Activated T-helper 1 cell treated with anti-CD3 and anti-CD28 coated beads, Interleukin-2, amount 50 U/mL, for 16 hours (primary cell): ENCODE data around the gene LOXHD1.

Experiments used
- DNase-seq, 2 donors: peaks; one replicate each; pipeline ENCODE4 v3.0.0-alpha.2; 2020; ENCODE audit warnings: low read depth in 1 of 2, low spot score in 1 of 2

LOXHD1 gene

GRCh38 chr18:46480226-46480625 lies 176.8 kb downstream of the LOXHD1 start:
- DNase-seq: no peak

GRCh38 chr18:46478796-46479195 lies 178.2 kb downstream of the LOXHD1 start:
- DNase-seq: no peak

DNA sequence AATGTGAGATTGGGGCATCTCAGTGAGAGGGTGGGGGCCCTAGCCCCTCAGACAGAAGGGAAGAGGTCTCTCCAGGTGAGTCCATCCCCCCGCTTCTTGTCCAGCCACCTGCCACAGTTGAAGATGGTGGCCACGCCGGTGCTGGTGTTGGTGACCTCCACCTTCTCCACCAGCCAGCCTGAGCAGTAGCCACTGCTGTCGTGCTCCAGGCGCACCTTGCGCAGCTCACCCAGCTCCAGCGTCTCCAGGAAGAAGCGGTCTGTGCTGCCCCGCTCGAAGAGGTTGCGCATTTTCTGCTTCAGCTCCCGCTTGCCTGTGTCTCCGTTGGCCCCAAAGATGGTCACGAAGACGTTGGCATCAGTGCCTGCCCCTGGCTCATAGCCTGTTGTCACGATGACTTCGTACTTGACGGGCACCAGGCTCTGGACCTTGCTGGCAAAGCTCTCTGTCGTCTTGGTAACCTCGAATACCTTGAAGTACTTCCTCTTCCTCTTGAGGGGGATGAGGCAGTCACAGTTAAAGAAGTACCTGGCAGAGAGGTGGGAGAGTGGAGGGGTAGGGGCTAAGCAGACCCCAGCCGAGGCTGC lies 179.5 kb downstream of the LOXHD1 start:
- no peak for DNase-seq

GRCh38 chr18:46475390-46475752 lies 181.6 kb downstream of the LOXHD1 start:
- no peak for DNase-seq

GRCh38 chr18:46474487-46475389 lies 182.3 kb downstream of the LOXHD1 start:
- no peak for DNase-seq

DNA sequence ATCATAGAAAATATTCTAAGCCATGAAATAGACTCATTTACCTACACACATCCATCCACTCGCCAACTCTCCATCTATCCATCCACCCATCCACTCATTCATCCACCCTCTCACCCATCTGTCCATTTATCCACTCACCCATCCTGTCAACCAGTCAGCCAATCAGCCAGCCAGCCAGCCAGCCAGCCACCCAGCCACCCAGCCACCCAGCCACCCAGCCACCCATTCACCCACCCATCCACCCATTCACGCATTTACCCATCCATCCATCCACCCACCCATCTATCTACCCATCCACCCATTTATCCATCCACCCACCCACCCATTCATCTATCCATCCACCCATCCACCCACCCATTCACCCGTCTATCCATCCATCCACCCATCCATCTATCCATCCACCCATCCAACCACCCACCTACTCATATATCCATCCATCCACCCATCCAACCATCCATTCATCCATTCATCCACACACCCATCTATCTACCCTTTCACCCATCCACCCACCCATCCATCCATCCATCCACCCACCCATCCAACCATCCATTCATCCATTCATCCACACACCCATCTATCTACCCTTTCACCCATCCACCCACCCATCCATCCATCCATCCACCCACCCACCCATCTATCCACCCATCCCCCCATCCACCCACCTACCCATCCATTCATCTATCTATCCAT lies 185.1 kb downstream of the LOXHD1 start:
- DNase-seq: no peak

DNA sequence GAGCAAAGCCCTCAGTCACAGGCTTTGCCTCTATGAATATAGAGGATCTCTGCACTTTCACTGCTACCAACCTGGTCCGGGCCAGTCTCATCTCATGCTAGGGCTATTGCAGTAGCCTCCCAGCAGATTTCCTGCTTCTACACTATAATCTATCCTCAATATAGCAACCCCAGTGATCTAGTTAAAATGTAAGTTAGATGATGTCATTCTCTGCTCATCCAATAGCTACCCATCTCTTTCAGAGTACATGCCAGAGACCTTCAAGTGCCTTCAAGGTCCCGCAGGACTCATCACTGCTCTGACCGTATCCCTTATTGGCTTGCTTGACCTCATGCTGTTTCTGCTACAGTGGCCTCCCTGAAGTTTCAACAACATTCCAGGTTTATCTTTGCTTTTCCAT lies 186.3 kb downstream of the LOXHD1 start:
- DNase-seq: no peak

DNA sequence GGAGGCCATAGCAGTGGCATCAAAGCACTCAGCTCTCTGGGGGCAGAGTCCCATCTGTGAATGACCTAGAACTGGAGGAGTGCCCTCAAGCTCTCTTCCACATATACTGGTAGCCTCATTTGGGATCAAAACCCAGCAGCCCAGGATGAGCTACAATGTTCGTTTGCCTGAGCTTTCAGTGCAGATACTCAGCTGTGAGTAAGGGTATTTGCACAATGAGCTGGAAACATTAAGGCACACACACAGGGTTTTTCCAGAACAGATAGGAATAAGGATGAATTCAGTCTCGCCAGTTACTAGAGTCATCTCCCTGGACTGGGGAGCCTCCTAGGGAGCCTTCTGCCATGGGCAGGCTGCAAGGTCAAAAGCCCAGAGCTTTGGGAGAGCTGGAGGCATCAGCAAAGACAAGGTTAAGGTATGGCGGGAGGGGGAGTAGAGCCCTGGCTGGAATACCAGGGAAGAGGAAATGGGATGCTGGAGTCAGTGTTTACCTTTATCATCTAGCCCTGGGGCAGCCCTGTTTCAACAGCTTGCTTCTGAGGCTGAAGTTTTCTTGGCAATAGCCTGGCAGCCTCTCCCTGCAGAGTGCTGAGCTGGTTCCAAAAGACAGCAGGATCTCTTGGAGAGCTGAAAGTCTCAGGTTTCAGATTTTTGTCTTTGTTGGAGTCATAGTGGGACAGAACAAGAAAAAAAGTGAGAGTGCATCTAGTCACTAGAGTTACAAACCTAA lies 187.7 kb downstream of the LOXHD1 start:
- DNase-seq: no peak

DNA sequence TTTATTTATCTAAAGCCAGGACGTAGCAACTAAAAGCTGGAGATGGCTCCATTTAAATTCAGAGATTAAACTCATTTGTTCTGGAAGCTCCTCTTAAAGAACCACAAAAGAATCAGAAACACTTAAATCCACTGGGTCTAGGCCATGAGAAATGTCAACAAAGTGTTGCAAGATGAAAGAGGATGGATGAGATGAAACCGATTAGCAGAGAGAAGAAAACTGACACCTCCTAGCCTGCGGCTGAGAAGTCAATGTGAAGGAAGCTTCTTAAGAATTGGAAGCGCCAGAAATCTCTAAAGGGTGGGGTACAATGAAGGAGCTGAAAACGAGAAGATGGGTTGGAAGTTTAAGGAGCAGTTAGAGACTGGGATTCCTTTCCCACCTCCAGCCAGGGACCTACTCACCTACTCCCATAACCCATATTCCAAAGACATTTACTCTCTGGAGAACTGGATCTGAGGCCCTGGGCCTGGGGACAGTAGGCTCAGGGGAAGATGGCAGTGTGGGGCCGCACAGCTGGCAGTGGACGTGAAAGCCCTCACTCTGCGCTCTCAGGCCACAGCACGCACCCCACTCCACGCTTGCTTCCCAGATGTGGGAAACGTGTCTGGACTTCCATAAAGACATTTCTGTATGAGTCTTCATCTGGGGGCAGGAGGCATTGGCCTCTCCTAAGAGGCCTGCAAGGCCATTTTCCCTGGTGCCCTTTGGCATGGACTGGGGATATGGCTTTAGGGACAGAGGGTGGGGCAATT lies 188.4 kb downstream of the LOXHD1 start:
- DNase-seq: no peak

GRCh38 chr18:46466234-46467160 lies 190.5 kb downstream of the LOXHD1 start:
- no peak for DNase-seq

GRCh38 chr18:46464926-46465655 lies 191.9 kb downstream of the LOXHD1 start:
- DNase-seq: no peak

DNA sequence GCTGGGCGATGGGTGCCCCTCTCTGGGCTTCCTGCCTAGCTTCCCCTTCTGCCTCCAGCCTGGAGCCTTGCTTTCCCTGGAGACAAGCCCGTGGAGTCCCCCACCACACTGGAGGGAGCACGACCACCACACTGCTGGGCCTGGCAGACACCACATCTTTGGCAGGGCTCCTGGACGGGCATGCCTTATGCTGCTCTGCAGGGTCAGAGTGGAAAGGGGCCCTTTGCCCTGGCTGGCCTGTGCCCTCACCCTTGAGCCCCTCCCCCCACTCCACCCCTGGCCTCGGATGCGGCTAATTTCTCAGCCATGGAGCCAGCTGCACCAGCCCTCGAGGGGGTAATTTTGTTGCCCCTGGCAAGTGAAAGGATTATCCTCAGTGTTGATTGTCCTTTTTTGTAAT lies 194.5 kb downstream of the LOXHD1 start:
- no peak for DNase-seq

- DNase-seq: no peak
Observed at GRCh38 chr18:46461993-46462392, 195.0 kb downstream of the LOXHD1 start.

DNA sequence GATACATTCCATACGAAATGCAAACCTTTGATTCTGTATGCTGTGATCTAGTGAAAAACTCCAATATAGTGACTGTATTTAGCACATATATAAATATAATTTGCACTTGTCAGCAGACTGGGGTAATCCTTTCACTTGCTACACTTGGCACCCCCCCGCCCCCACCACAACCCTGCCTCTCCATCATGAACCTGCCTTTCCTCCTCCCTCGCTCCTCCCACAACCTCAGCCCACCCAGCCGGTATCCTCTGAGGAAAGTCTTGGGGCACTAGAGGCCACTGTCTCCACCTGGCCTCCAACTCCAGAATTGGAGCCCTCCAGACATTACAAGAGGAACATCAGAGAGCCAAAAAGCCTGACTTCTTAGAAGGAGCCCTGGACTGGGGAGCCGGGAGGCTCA lies 196.3 kb downstream of the LOXHD1 start:
- no peak for DNase-seq

- DNase-seq: no peak
Observed at GRCh38 chr18:46459789-46460455, 197.1 kb downstream of the LOXHD1 start.

- DNase-seq: no peak
Observed at GRCh38 chr18:46458472-46458871, 198.5 kb downstream of the LOXHD1 start.

DNA sequence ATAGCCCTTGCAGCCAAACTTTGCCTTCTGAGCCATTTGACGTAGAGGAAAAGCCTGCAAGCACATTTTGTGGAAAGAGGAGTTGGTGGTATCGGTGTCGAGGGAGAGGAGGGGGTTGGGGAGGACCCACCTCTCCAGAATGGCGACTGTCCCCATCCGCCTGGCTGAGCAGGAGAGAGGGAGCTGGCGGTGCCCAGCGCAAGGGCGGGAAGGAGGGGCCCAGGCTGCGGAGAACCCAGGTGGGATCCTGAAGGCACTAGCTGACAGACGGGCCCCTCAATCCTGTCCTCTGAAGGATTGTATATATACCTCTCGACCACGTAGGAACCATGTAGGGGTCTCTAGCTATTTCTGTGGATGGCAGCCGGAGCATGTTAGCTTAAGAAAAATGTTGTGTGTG lies 200.3 kb downstream of the LOXHD1 start:
- DNase-seq: no peak

- no peak for DNase-seq
Observed at GRCh38 chr18:46452820-46453219, 204.2 kb downstream of the LOXHD1 start.

- DNase-seq: no peak
Observed at GRCh38 chr18:46449499-46449898, 207.5 kb downstream of the LOXHD1 start.
